WI38 (cell line): Measurements from ENCODE around the gene BCAS2.

Experiments
- H3K4me3 ChIP-seq: 2 replicates; pipeline ENCODE4 v1.5.1; 2011; ENCODE audit warnings: low read depth, mild to moderate bottlenecking, control low read depth, low read length
- TF ChIP-seq, protein P1 (sequence below): IDR thresholded peaks from 2 replicates; pipeline ENCODE4 v1.5.1; 2012; ENCODE audit warnings: low read depth, mild to moderate bottlenecking, control low read depth, low read length

BCAS2 gene

DNA sequence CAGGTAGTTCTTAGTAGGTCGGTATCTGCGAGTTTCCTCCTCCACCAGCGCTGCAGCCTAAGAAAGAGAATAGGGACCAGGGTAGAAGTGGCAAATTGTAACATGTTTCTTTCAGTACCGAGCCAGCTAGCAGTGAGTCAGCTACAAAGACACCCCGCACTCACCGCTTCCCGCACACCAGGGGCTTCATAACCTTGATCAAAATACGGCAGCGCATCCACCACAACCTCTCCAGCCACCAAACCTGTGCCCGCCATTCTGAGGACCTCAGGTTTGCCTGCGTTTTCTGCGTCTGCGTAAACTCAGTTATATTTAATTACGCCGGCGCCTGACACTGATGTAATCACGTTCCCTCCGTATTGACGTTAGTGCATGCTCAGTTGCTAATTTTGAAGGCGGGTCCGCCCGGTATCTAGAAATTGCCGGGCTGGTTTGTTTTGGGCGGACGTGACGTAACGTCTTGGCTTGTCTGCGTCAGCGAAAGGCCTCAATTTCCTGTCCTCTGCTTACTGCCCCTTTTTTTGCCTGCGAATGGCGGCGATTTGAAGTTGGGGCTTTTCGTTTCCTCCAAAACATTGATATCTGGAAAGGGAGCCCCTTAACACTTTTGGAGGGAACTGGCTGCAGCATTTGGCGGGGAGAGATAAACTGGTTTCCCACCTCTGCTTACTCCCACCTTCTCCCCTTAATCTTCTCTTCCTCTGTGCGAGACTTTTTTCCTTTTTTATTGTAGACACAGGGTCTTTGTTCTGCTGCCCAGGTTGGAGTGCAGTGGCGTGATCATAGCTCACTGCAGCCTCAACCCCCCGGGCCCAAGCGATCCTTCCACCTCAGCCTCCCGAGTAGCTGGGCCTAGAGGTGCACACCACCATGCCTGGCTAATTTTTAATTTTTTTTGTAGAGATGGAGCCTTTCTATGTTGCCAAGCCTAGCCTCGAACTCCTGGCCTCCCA is at the start of gene BCAS2:
Gene BCAS2, minus strand, starts transcription at position 281 of the 953 bp plus-strand sequence. Its CDS starts 24 bp downstream, at position 257.
- TF ChIP-seq, protein P1, sequence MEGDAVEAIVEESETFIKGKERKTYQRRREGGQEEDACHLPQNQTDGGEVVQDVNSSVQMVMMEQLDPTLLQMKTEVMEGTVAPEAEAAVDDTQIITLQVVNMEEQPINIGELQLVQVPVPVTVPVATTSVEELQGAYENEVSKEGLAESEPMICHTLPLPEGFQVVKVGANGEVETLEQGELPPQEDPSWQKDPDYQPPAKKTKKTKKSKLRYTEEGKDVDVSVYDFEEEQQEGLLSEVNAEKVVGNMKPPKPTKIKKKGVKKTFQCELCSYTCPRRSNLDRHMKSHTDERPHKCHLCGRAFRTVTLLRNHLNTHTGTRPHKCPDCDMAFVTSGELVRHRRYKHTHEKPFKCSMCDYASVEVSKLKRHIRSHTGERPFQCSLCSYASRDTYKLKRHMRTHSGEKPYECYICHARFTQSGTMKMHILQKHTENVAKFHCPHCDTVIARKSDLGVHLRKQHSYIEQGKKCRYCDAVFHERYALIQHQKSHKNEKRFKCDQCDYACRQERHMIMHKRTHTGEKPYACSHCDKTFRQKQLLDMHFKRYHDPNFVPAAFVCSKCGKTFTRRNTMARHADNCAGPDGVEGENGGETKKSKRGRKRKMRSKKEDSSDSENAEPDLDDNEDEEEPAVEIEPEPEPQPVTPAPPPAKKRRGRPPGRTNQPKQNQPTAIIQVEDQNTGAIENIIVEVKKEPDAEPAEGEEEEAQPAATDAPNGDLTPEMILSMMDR, result no peak

DNA sequence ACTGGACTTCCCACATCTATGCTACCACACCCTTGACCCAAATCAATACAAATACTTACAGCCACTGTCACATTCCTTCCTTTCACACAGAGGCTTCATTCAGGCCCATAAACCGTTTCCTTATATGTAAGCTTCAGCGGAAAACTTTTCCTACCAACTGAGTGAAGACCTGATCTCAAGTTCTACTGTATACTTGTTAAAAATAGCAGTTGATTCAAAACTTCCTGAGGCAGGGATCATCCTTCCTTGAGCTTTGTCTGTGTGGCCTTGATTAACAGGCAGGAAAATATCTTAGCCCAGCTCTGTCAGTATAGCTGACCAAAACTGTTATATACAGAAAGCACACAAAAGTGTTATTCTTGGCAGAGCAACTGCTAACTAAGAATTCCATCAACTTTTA is 45.7 kb upstream of the BCAS2 start:
- TF ChIP-seq, protein P1, result no peak
- H3K4me3 ChIP-seq, result no peak overlapping the region

More for the DNA sequence above, at the start of gene BCAS2:
- H3K4me3 ChIP-seq, result peak within 1 kb of the TSS; percentile 77

DNA sequence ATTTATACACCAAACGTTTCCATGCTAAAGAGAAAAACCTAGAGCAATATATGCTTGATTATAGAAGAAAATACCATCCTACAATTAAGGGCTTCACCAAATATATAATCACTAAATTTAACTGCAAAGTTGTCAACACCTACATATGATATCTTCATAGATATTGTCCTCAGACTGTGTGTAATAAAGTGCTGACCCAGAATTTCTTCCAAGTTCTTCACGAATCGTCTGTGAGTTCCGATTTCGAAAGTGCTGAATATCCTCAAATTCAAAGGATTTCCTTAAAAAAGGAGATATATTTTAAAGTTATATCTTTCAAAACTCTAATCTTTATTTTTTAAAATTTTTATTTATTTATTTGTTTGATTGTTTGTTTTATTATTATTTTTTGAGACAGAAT is 41.9 kb upstream of the BCAS2 start:
- TF ChIP-seq, protein P1, result no peak
- H3K4me3 ChIP-seq, result no peak overlapping the region

DNA sequence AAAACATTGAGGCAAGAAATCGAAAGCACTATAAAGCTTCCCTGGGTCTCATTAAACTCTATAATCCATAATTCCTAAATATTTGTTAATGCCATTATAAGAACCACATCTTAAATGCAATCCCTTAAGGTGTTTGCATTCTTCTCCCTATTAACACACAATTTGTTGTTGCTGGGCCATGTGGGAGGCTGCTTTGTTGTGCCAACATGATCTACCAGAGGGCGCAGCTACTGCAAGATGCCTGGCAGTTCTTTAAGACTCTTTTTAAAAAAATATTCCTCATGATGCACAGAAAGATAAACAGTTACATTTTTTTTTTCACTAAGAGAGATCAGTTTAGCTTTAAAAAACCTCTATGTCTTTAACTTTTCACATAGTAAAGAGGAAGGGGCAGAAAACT is 39.0 kb upstream of the BCAS2 start:
- H3K4me3 ChIP-seq, result no peak overlapping the region
- TF ChIP-seq, protein P1, result no peak

DNA sequence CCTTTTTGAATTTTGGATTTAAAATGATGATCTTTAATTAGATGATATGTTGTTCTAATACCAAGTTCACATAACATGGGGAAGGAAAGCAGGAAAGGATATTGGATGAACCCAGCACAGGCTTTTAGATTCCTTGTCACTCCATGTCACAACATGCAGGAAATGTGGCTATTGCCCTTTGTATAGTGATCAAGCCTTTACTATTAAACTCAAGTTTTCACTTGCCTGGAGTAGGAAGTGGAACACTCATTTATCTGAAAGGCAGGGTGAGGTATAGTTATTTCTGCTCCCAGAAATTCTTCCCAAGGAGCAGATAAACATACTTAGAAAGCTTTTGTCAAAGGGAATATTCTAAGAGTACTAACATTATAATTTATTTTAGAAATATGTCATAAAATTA is 37.2 kb upstream of the BCAS2 start:
- no peak overlapping the region for H3K4me3 ChIP-seq
- TF ChIP-seq, protein P1, result no peak

DNA sequence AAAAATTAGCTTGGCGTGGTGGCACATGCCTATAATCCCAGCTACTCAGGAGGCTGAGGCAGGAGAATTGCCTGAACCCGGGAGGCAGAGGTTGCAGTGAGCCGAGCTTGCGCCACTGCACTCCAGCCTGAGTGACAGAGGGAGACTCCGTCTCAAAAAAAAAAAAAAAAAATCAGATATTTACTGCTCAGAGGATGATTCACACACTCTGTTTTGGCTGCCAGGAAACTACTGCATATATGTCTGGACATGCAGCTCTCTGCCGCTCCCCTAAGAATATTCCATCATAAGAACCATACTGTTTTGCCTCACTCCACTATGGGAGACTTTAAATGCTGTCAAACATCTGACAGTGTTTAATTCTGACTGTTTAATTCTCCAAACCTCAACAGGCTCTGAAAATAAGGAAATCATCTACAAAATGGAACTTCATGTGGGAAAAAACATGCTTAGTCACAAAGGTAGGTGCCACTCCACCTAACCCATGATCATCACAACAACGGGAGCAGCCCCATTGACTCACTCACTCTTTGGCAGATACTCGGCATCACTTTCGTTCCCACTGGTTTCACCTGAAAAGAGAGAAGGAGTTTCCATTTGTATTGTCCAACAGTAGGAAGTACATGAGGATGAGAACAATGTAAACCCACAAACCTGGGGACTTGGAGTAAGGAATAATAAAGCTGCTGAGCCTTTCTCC is 29.3 kb upstream of the BCAS2 start:
- H3K4me3 ChIP-seq, result no peak overlapping the region
- TF ChIP-seq, protein P1, result no peak

DNA sequence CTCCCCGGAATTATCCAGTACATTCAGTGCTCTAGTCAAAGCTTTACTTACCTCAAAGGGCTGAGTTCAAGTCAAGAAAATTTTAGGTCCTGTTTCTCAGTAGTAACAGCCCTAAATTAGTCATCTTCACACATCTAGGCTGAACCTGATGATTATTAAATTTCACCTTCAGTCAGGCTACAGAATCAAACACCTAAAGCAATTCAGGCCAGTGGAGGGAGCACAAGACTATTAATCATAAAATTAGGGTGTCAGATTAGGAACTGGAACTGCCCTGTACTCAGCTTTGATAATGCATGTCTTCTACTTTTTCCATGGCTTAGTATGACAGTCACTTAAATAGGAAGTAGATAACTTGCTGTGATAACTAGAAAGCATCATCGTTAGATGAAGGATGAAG is 28.4 kb upstream of the BCAS2 start:
- no peak overlapping the region for H3K4me3 ChIP-seq
- TF ChIP-seq, protein P1, result no peak
